Measurements from ENCODE around the gene ZNF423.

GRCh38 chr16:49800876-49801275 is 55.0 kb downstream of the ZNF423 start:
- TF ChIP-seq EZH2 (optimal IDR thresholded peaks at IDR 0.05; ENCODE audit: low read depth, low read length): no peak
- TF ChIP-seq EZH2phosphoT487 (IDR thresholded peaks at IDR 0.05; ENCODE audit: low read length): no peak
- no peak for TF ChIP-seq CTCF (IDR thresholded peaks at IDR 0.05; ENCODE audit: low read length)

All from MM.1S (cell line).